ENCODE data around the gene FGD2. TPM values are rescaled to one million over a fixed set of nuclear protein-coding genes. Genes with fewer than 3 reads are reported as not detected.
A peak's percentile ranks its signal among the peaks of the same experiment; 100 is the strongest.

The FGD2 gene
- total and polyA plus RNA-seq, 2 donors (not counting 3 experiments of a cell fraction or from before 2014, with no cell fraction given) = not detected

DNA sequence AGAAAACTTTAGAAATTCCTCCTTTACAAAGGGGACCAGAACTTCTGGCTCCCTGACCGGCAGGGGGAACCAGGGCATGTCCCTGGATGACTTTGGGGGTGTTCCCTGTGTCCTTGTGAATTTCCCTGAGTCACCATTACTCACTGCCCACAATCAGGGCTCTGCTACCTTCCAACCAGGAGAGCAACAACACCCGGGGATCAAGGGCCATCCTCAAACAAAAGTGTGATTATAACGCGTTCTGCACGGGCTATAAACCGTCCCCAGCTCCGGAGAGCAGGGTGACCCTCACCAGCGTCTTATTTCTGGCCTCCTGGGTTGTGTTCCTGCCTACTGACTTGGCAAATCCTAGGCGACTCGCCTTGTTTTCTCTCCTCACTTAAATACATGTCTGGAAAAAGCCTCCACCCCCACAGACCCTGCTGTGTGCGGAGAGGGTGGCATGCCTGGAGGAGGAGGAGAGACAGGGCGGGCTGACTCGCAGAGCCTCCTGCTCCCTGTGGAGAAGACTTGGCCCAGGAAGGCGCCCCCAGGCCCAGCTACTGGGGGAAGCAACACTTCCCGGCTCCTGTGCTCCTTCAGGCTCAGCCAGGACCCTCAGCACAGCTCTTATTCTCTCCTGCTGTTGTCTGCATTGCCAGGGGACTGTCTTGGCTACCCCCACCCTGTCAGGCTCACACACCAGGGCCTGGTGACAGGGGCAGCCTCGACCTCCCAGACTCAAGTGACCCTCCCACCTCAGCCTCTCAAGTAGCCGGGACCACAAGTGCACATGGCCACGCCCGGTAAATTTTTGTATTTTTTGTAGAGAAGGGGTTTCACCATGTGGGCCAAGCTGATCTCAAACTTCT, 54.1 kb downstream of the FGD2 start:
- Histone ChIP-seq H3K4me3 (replicated peaks in 1 of 3; ENCODE audit: insufficient read depth in 1 of 3, low read depth in 1 of 3, low read length in 3 of 3) (no peak overlapping the region), H2AFZ (ENCODE audit: low read depth, low read length) (peak overlapping the region; percentile 87), H3K9ac (replicated peaks; ENCODE audit: extremely low read depth, insufficient read depth, low read length) (peak overlapping the region; percentile 39), H3K9me3 (replicated peaks; ENCODE audit: control insufficient read depth, insufficient read depth, low read length) (no peaks in the 10 kb centered on the region), H3K4me2 (ENCODE audit: insufficient read depth, low read length) (no peak overlapping the region), H3K79me2 (ENCODE audit: control insufficient read depth, insufficient read depth, low read length) (no peaks in the 10 kb centered on the region), H3K27me3 (ENCODE audit: control insufficient read depth in 2 of 2, insufficient read depth in 2 of 2, low read length in 2 of 2) (no peaks in the 10 kb centered on the region), H3K9me1 (replicated peaks; ENCODE audit: control insufficient read depth, extremely low read depth, insufficient read depth, low read length) (no peaks in the 10 kb centered on the region), H3K4me1 (ENCODE audit: control insufficient read depth, extremely low read depth, insufficient read depth, low read length) (peaks cover 9% of the 10 kb centered on the region), H3K27ac (ENCODE audit: insufficient read depth, low read depth, low read length) (peak overlapping the region; percentile 69), H3K36me3 (ENCODE audit: control insufficient read depth in 2 of 2, extremely low read depth in 1 of 2, insufficient read depth in 2 of 2, low read length in 2 of 2) (no peaks in the 10 kb centered on the region), H4K20me1 (replicated peaks; ENCODE audit: control insufficient read depth, extremely low read depth, insufficient read depth, low read length) (no peaks in the 10 kb centered on the region)
- FAIRE-seq (peak; percentile 93), DNase-seq (ENCODE audit: low read depth, low spot score) (peak; percentile 77)
- dilution Hi-C loops (cut with MboI; ENCODE audit: extremely low pct_ligation_motif_present, low sequenced_read_pairs) = no loop called here
- intact Hi-C loops (cut with micrococcal nuclease) = loop anchor here (1.0 to 5.0 kb wide), 3 partner anchors 43 to 113 kb away; no protein-coding TSS in a partner anchor
- peak; percentile 53 to 60 for TF ChIP-seq CTCF (IDR thresholded peaks at IDR 0.05; ENCODE audit: extremely low read depth in 1 of 2, insufficient read depth in 1 of 2, low read depth in 1 of 2, low read length in 2 of 2)
- no peak for TF ChIP-seq GATA2 (IDR thresholded peaks at IDR 0.05; ENCODE audit: insufficient read depth, insufficient read length, low read depth, low read length)
- TF ChIP-seq FOS (IDR thresholded peaks at IDR 0.05; ENCODE audit: borderline replicate concordance, insufficient read depth, low read length) = peak; percentile 78
- TF ChIP-seq JUN (IDR thresholded peaks at IDR 0.05; ENCODE audit: borderline replicate concordance, insufficient read depth, insufficient read length, low read depth) = peak; percentile 50
- CTCF ChIA-PET = interaction anchor here (1.1 to 15.2 kb wide), 5 partner anchors 9 to 112 kb away, joined by 3 to 399 read pairs (median 7); partner anchors contain the start of gene PIM1
- BruUV-seq (replicated peaks) = no TSS peak
- POLR2A ChIA-PET = interaction anchor here (0.9 kb wide), 1 partner anchor 112 kb away, joined by 3 read pairs; no protein-coding TSS in a partner anchor

Measured in endothelial cell of umbilical vein (primary cell).